Type B pancreatic cell (in vitro differentiated cells): ENCODE measurements around the gene UACA. TPM values are rescaled to one million over a fixed set of nuclear protein-coding genes. Genes with fewer than 3 reads are reported as not detected.

ENCODE experiments used
- DNase-seq: peaks from one replicate; pipeline ENCODE4 v3.0.0; 2021; ENCODE audit warnings: mixed read lengths; ENCODE audit not compliant: unreplicated experiment; ENCODE audit errors: extremely low spot score
- H3K27ac Mint-ChIP-seq: 2 replicates; pipeline ENCODE4 v1.8.0; 2021; ENCODE audit warnings: mild to moderate bottlenecking, mixed read lengths
- H3K27me3 Mint-ChIP-seq: 2 replicates; pipeline ENCODE4 v1.8.0; 2021; ENCODE audit warnings: mixed read lengths
- H3K36me3 Mint-ChIP-seq: 2 replicates; pipeline ENCODE4 v1.8.0; 2021; ENCODE audit warnings: mixed read lengths
- H3K4me1 Mint-ChIP-seq: one replicate; pipeline ENCODE4 v1.8.0; 2021; ENCODE audit warnings: mixed read lengths; ENCODE audit not compliant: unreplicated experiment
- H3K4me3 Mint-ChIP-seq: 2 replicates; pipeline ENCODE4 v1.8.0; 2021; ENCODE audit warnings: mild to moderate bottlenecking, mixed read lengths
- H3K9me3 Mint-ChIP-seq: 2 replicates; pipeline ENCODE4 v1.8.0; 2021; ENCODE audit warnings: mixed read lengths
- total RNA-seq: library from RNA; stranded (reverse); gene quantifications from 2 replicates; pipeline ENCODE4 v1.2.1, GENCODE V29; 2021; ENCODE audit warnings: low replicate concordance
- TF ChIP-seq, protein P1 (sequence below): fragments of 200-600 bp; sonication (generic); conservative IDR thresholded peaks from 2 replicates; pipeline ENCODE4 v1.5.0; 2021; ENCODE audit warnings: antibody characterized with exemption, mild to moderate bottlenecking

Gene UACA
- total RNA-seq, 1 donor from 2014 or later: 36.4 TPM

DNA sequence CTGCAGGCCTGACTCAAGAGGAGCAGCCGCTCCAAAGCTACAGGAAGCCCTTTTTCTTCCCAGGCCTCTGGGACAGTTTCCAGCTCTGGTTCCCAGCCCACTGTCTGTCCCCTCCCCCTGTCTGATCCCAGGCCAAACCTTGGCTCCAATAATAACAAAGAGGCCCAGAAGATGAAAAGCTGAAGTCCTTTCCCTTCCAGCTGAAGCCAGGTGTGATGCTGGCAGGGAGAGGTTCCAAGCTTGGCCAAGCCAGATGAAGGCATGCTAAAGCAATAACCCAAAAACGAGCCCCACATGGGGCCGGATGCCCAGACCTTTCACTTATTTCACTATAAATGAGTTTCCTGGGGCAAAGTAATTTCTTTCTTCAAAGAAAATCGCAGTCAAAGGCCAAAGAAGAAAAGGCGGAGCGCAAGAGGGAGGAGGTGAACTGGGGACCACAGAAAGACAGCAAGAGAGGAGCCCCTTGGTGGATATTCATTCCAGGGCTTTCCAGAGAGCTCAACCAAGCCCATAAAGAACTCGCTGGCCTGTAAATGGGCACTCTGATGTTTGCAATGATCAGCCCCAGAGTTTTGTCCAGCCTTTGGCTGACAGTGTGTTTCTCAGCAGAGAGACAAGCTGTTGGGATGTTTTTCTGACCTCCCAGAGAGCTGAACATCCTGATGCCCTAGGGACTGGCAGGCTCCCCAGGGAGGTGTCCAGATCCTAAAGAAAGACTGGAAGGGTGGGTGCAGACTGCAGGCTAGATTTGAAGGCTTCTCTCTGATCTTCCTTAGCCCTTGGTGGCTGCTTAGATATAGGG lies 157.6 kb downstream of the UACA start:
- Mint-ChIP-seq H3K27ac (no peak overlapping the region), H3K9me3 (no peaks in the 10 kb centered on the region), H3K4me3 (no peak overlapping the region), H3K27me3 (no peaks in the 10 kb centered on the region), H3K4me1 (peaks cover 50% of the 10 kb centered on the region), H3K36me3 (no peaks in the 10 kb centered on the region)
- TF ChIP-seq, protein P1, sequence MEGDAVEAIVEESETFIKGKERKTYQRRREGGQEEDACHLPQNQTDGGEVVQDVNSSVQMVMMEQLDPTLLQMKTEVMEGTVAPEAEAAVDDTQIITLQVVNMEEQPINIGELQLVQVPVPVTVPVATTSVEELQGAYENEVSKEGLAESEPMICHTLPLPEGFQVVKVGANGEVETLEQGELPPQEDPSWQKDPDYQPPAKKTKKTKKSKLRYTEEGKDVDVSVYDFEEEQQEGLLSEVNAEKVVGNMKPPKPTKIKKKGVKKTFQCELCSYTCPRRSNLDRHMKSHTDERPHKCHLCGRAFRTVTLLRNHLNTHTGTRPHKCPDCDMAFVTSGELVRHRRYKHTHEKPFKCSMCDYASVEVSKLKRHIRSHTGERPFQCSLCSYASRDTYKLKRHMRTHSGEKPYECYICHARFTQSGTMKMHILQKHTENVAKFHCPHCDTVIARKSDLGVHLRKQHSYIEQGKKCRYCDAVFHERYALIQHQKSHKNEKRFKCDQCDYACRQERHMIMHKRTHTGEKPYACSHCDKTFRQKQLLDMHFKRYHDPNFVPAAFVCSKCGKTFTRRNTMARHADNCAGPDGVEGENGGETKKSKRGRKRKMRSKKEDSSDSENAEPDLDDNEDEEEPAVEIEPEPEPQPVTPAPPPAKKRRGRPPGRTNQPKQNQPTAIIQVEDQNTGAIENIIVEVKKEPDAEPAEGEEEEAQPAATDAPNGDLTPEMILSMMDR: no peak
- DNase-seq: no peak

DNA sequence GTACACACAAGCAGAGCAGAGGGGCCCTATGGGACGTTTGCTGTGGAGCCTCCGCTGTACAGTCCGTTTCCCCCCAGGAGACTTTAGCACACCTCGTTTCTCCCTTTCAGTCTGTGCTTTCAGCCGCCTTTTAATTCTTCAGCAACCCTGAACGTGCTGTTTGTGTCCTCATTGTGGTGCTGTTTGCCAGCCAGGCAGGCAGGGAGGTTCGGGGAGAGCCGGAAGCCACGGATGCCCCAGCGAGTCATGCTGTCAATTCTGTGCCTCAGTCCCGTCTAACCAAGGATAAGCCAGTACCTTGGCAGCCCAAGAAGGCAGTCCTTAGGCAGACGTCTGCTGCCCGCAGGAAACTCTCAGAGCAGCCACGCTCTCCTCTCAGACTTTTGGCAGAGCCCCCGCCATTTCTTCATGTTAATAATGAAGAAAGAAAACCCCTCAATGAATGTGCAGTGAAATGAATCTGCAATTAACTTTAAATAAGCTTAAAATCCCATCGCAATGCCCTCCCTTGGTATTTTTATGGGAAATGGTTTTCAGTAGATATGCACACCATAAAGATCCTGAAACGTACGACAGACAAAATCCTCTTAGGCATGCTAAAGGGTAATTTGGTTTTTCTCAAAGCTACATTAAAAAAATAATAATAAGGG lies 158.6 kb downstream of the UACA start:
- no peak for DNase-seq
- Mint-ChIP-seq H3K4me1 (peaks cover 40% of the 10 kb centered on the region), H3K27me3 (no peaks in the 10 kb centered on the region), H3K36me3 (no peaks in the 10 kb centered on the region), H3K27ac (no peak overlapping the region), H3K9me3 (peaks cover under 1% of the 10 kb centered on the region), H3K4me3 (peak overlapping the region; percentile 22)
- TF ChIP-seq, protein P1: peak; percentile 23

Other genes with a start within 250 kb of the UACA start
- gene LARP6, start 90.6 kb upstream of the UACA start, total RNA-seq: 13.9 and 15.7 TPM in 2 replicates
- 2.7 and 5.3 TPM in 2 replicates for gene THAP10, start 128.9 kb upstream of the UACA start, total RNA-seq
- gene LRRC49, start 129.3 kb upstream of the UACA start, total RNA-seq: 6.7 and 13.4 TPM in 2 replicates